Measurements from ENCODE around the gene IL15RA. TPM values are rescaled to one million over a fixed set of nuclear protein-coding genes. Genes with fewer than 3 reads are reported as not detected.

The IL15RA gene
- total RNA-seq, 4 donors from 2014 or later = 13.1 to 17.6 (median 15.6) TPM

- Histone ChIP-seq H3K27ac (peak overlapping the region; percentile 69 to 74 (median 72)), H3K4me1 (peaks cover 16 to 30% of the 10 kb centered on the region in 2 donors), H3K36me3 (peaks cover 0 to 5% of the 10 kb centered on the region in 2 donors), H3K4me3 (peak overlapping the region in 1 of 4 donors; percentile 14), H3K9me3 (no peaks in the 10 kb centered on the region), H3K27me3 (no peaks in the 10 kb centered on the region)
- intact Hi-C loops (cut with DNase I; ENCODE audit: low total_unique reads) (no loop called here), in situ Hi-C loops (cut with MboI; ENCODE audit: low sequenced_read_pairs in 4 of 4) (no loop called here)
- DNase-seq = peak; percentile 10 to 60
- ATAC-seq = peak in 1 of 2 donors; percentile 37
- TF ChIP-seq CTCF (IDR thresholded peaks at IDR 0.05 in 4 of 5, conservative IDR thresholded peaks at IDR 0.05 in 1 of 5) (no peak), POLR2A (IDR thresholded peaks at IDR 0.05) (peak in 1 of 2 donors; percentile 10)
Observed at GRCh38 chr10:5943536-5943935, 33.8 kb downstream of the IL15RA start.

GRCh38 chr10:5942474-5942873, 34.9 kb downstream of the IL15RA start:
- intact Hi-C loops (cut with DNase I; ENCODE audit: low total_unique reads) = no loop called here
- Histone ChIP-seq H3K27me3 (no peaks in the 10 kb centered on the region), H3K4me1 (peaks cover 16 to 30% of the 10 kb centered on the region in 2 donors), H3K4me3 (no peak overlapping the region), H3K36me3 (peaks cover 3 to 16% of the 10 kb centered on the region in 2 donors), H3K27ac (peak overlapping the region in 3 of 4 donors; percentile 18 to 74 (median 43)), H3K9me3 (no peaks in the 10 kb centered on the region)
- DNase-seq (peak; percentile 34 to 56), ATAC-seq (peak in 1 of 2 donors; percentile 12)
- TF ChIP-seq CTCF (IDR thresholded peaks at IDR 0.05 in 4 of 5, conservative IDR thresholded peaks at IDR 0.05 in 1 of 5) = no peak
- TF ChIP-seq POLR2A (IDR thresholded peaks at IDR 0.05) = no peak
- in situ Hi-C loops (cut with MboI; ENCODE audit: low sequenced_read_pairs in 4 of 4) = no loop called here

- intact Hi-C loops (cut with DNase I; ENCODE audit: low total_unique reads) = no loop called here
- H3K27ac ChIP-seq = peak overlapping the region in 3 of 4 donors; percentile 18 to 74 (median 43)
- DNase-seq = no peak
- H3K36me3 ChIP-seq = peaks cover 3 to 21% of the 10 kb centered on the region in 2 donors
- no peak for ATAC-seq
- TF ChIP-seq POLR2A (IDR thresholded peaks at IDR 0.05) (no peak), CTCF (IDR thresholded peaks at IDR 0.05 in 4 of 5, conservative IDR thresholded peaks at IDR 0.05 in 1 of 5) (no peak)
- peaks cover 16 to 30% of the 10 kb centered on the region in 2 donors for H3K4me1 ChIP-seq
- H3K4me3 ChIP-seq = no peak overlapping the region
- in situ Hi-C loops (cut with MboI; ENCODE audit: low sequenced_read_pairs in 4 of 4) = no loop called here
- H3K27me3 ChIP-seq = no peaks in the 10 kb centered on the region
- H3K9me3 ChIP-seq = no peaks in the 10 kb centered on the region
Observed at GRCh38 chr10:5942001-5942400, 35.3 kb downstream of the IL15RA start.

GRCh38 chr10:5941579-5941978, 35.8 kb downstream of the IL15RA start:
- TF ChIP-seq POLR2A (IDR thresholded peaks at IDR 0.05) = no peak
- no peak for TF ChIP-seq CTCF (IDR thresholded peaks at IDR 0.05 in 4 of 5, conservative IDR thresholded peaks at IDR 0.05 in 1 of 5)
- Histone ChIP-seq H3K4me3 (no peak overlapping the region), H3K27ac (peak overlapping the region in 3 of 4 donors; percentile 18 to 74 (median 43)), H3K36me3 (peaks cover 3 to 25% of the 10 kb centered on the region in 2 donors), H3K4me1 (peaks cover 16 to 30% of the 10 kb centered on the region in 2 donors), H3K9me3 (no peaks in the 10 kb centered on the region), H3K27me3 (no peaks in the 10 kb centered on the region)
- ATAC-seq = no peak
- intact Hi-C loops (cut with DNase I; ENCODE audit: low total_unique reads) = no loop called here
- no peak for DNase-seq
- in situ Hi-C loops (cut with MboI; ENCODE audit: low sequenced_read_pairs in 4 of 4) = no loop called here

- ATAC-seq = no peak
- no peak for TF ChIP-seq CTCF (IDR thresholded peaks at IDR 0.05 in 4 of 5, conservative IDR thresholded peaks at IDR 0.05 in 1 of 5)
- TF ChIP-seq POLR2A (IDR thresholded peaks at IDR 0.05) = no peak
- in situ Hi-C loops (cut with MboI; ENCODE audit: low sequenced_read_pairs in 4 of 4) = no loop called here
Observed at GRCh38 chr10:5940807-5941218, 36.5 kb downstream of the IL15RA start.

More at GRCh38 chr10:5940807-5941218, 36.5 kb downstream of the IL15RA start:
- H3K27me3 ChIP-seq = no peaks in the 10 kb centered on the region
- no peak overlapping the region for H3K27ac ChIP-seq
- no peak for DNase-seq
- intact Hi-C loops (cut with DNase I; ENCODE audit: low total_unique reads) = no loop called here
- no peaks in the 10 kb centered on the region for H3K9me3 ChIP-seq
- H3K36me3 ChIP-seq = peaks cover 3 to 32% of the 10 kb centered on the region in 2 donors
- H3K4me1 ChIP-seq = peaks cover 16 to 27% of the 10 kb centered on the region in 2 donors
- H3K4me3 ChIP-seq = no peak overlapping the region
